Astrocyte (in vitro differentiated cells and primary cell): Measurements from ENCODE around the gene BRS3. TPM values are rescaled to one million over a fixed set of nuclear protein-coding genes. Genes with fewer than 3 reads are reported as not detected.

ENCODE experiments used
- DNase-seq: peaks from one replicate; pipeline ENCODE4 v3.0.0-alpha.2; 2010; ENCODE audit warnings: low read depth
- FAIRE-seq: peaks from 2 replicates; lab custom pipeline; 2011; peaks lifted over from hg19 to GRCh38; lab: Jason Lieb, UNC
- H2AFZ ChIP-seq: 2 replicates; pipeline ENCODE4 v1.6.0; 2012; ENCODE audit warnings: low read depth, low read length, inconsistent platforms
- H3K27ac ChIP-seq: 2 replicates; pipeline ENCODE4 v1.5.1; 2011; ENCODE audit warnings: low read depth, low read length, inconsistent platforms
- H3K27me3 ChIP-seq: 2 replicates; pipeline ENCODE4 v1.6.0; 2011; ENCODE audit warnings: low read length, inconsistent platforms; ENCODE audit not compliant: insufficient read depth
- H3K36me3 ChIP-seq: 2 replicates; pipeline ENCODE4 v1.5.1; 2011; ENCODE audit warnings: low read length, inconsistent platforms; ENCODE audit not compliant: insufficient read depth
- H3K4me1 ChIP-seq: 2 replicates; pipeline ENCODE4 v1.5.1; 2011; ENCODE audit warnings: low read length, inconsistent platforms; ENCODE audit not compliant: insufficient read depth
- H3K4me2 ChIP-seq: 2 replicates; pipeline ENCODE4 v1.6.0; 2012; ENCODE audit warnings: low read length, inconsistent platforms
- H3K4me3 ChIP-seq: 2 replicates; pipeline ENCODE4 v1.5.1; 2011; ENCODE audit warnings: low read depth, mild to moderate bottlenecking, low read length, inconsistent platforms; ENCODE audit not compliant: insufficient read depth
- H3K79me2 ChIP-seq: 2 replicates; pipeline ENCODE4 v1.6.0; 2012; ENCODE audit warnings: mild to moderate bottlenecking, low read length, inconsistent platforms; ENCODE audit not compliant: insufficient read depth
- H3K9ac ChIP-seq: 2 replicates; pipeline ENCODE4 v1.6.0; 2012; ENCODE audit warnings: mild to moderate bottlenecking, low read length, inconsistent platforms
- H3K9me3 ChIP-seq: 2 replicates; pipeline ENCODE4 v1.5.1; 2012; ENCODE audit warnings: low read depth, mild to moderate bottlenecking, low read length, inconsistent platforms; ENCODE audit not compliant: insufficient read depth
- H4K20me1 ChIP-seq: 2 replicates; pipeline ENCODE4 v1.6.0; 2012; ENCODE audit warnings: low read length, inconsistent platforms; ENCODE audit not compliant: insufficient read depth
- H3K27ac Mint-ChIP-seq: one replicate; pipeline ENCODE4 v1.8.0; 2021; ENCODE audit warnings: mild to moderate bottlenecking, mixed read lengths; ENCODE audit not compliant: unreplicated experiment
- H3K27me3 Mint-ChIP-seq: one replicate; pipeline ENCODE4 v1.8.0; 2021; ENCODE audit warnings: low read depth, mixed read lengths; ENCODE audit not compliant: unreplicated experiment
- H3K36me3 Mint-ChIP-seq: one replicate; pipeline ENCODE4 v1.8.0; 2021; ENCODE audit warnings: low read depth, mixed read lengths; ENCODE audit not compliant: unreplicated experiment
- H3K4me1 Mint-ChIP-seq: one replicate; pipeline ENCODE4 v1.8.0; 2021; ENCODE audit warnings: low read depth, mixed read lengths; ENCODE audit not compliant: unreplicated experiment
- H3K4me3 Mint-ChIP-seq: one replicate; pipeline ENCODE4 v1.8.0; 2021; ENCODE audit warnings: mild to moderate bottlenecking, moderate library complexity, mixed read lengths; ENCODE audit not compliant: unreplicated experiment
- H3K9me3 Mint-ChIP-seq: one replicate; pipeline ENCODE4 v1.8.0; 2021; ENCODE audit warnings: mild to moderate bottlenecking, mixed read lengths; ENCODE audit not compliant: unreplicated experiment
- EZH2 ChIP-seq: IDR thresholded peaks from 2 replicates; pipeline ENCODE4 v1.6.1; 2012; ENCODE audit warnings: mild to moderate bottlenecking, low read length, inconsistent platforms; ENCODE audit not compliant: insufficient read depth
- total RNA-seq: library from RNA; stranded (reverse); gene quantifications from 2 replicates; pipeline ENCODE4 v1.2.1, GENCODE V29; 2021
- TF ChIP-seq, protein P1 (sequence below): IDR thresholded peaks from 2 replicates; pipeline ENCODE4 v1.5.1; 2011; ENCODE audit warnings: low read depth, mild to moderate bottlenecking, inconsistent platforms, low read length, moderate library complexity; ENCODE audit not compliant: insufficient read depth

BRS3 gene
- total RNA-seq, 1 donor from 2014 or later, result not detected

DNA sequence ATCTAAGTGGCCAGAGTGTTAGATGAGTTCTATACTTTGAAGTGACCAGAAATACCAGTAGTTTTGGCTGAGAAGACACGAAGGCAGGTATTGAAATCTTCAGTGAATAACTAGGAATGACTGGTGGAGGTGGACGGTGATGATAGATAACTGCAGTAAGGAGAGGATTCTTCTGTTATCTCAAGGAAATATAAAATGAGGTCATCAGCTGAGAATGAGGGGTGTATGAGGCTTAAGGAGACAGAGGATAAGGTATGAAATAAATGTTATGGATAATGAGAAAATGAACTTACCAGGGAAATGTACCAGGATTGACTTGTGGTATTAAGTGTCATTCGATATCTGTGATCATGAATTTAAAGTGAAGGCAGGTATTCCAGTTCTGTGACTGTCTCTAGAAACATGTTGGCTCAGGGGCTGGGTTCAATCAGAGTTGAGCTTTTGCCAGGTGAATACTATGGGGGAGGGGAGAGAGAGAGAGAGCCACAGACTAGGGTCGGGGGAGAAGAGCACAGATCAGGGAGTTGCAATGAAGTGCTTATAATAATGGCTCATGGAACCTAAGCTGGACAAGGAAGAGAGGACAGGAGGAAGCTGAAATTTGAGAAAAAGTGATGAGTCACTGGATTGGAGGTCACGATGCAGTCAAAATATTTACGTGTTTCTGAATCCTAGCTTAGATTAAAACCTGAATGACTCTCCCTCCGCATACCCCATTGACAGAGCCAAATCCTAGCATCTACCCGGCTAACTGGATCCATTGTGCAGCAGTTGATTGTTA is 37.5 kb upstream of the BRS3 start:
- no peaks in the 10 kb centered on the region for H3K4me1 Mint-ChIP-seq
- Histone ChIP-seq H3K4me1 (no peaks in the 10 kb centered on the region), H2AFZ (no peak overlapping the region), H4K20me1 (no peaks in the 10 kb centered on the region), H3K79me2 (no peaks in the 10 kb centered on the region), H3K4me3 (no peak overlapping the region), H3K9me3 (no peaks in the 10 kb centered on the region), H3K4me2 (no peak overlapping the region), H3K9ac (no peak overlapping the region), H3K27ac (no peak overlapping the region), H3K27me3 (no peaks in the 10 kb centered on the region), H3K36me3 (no peaks in the 10 kb centered on the region)
- H3K36me3 Mint-ChIP-seq, result no peaks in the 10 kb centered on the region
- H3K4me3 Mint-ChIP-seq, result no peak overlapping the region
- no peaks in the 10 kb centered on the region for H3K27me3 Mint-ChIP-seq
- FAIRE-seq (peak; percentile 86), DNase-seq (no peak)
- H3K27ac Mint-ChIP-seq, result no peak overlapping the region
- TF ChIP-seq, protein P1, sequence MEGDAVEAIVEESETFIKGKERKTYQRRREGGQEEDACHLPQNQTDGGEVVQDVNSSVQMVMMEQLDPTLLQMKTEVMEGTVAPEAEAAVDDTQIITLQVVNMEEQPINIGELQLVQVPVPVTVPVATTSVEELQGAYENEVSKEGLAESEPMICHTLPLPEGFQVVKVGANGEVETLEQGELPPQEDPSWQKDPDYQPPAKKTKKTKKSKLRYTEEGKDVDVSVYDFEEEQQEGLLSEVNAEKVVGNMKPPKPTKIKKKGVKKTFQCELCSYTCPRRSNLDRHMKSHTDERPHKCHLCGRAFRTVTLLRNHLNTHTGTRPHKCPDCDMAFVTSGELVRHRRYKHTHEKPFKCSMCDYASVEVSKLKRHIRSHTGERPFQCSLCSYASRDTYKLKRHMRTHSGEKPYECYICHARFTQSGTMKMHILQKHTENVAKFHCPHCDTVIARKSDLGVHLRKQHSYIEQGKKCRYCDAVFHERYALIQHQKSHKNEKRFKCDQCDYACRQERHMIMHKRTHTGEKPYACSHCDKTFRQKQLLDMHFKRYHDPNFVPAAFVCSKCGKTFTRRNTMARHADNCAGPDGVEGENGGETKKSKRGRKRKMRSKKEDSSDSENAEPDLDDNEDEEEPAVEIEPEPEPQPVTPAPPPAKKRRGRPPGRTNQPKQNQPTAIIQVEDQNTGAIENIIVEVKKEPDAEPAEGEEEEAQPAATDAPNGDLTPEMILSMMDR, result no peak
- no peak for TF ChIP-seq EZH2
- H3K9me3 Mint-ChIP-seq, result no peaks in the 10 kb centered on the region

DNA sequence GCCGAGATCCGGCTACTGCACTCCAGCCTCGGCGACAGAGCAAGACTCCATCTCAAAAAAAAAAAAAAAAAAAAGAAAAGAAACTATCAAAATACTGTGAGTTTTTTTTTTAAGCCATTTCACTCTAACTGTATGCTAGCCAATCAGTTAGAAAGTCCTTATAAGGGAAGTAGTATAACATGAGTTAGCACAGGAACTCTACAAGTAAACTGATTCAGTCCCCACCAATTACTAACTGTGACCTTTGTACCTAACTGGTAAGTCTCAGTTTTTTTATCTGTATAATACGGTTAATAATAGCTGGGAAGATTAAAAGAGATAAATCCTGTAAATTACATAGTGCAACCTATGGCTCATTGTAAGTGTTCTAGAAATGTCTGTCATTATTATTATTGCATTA is 35.1 kb upstream of the BRS3 start:
- no peaks in the 10 kb centered on the region for H3K36me3 Mint-ChIP-seq
- Histone ChIP-seq H3K9ac (no peak overlapping the region), H3K4me2 (no peak overlapping the region), H3K9me3 (no peaks in the 10 kb centered on the region), H3K4me1 (no peaks in the 10 kb centered on the region), H3K27me3 (no peaks in the 10 kb centered on the region), H3K4me3 (no peak overlapping the region), H2AFZ (no peak overlapping the region), H3K27ac (no peak overlapping the region), H3K36me3 (no peaks in the 10 kb centered on the region), H4K20me1 (no peaks in the 10 kb centered on the region), H3K79me2 (no peaks in the 10 kb centered on the region)
- H3K27ac Mint-ChIP-seq, result no peak overlapping the region
- no peaks in the 10 kb centered on the region for H3K27me3 Mint-ChIP-seq
- no peak for TF ChIP-seq EZH2
- TF ChIP-seq, protein P1, result no peak
- FAIRE-seq (no peak), DNase-seq (no peak)
- no peaks in the 10 kb centered on the region for H3K9me3 Mint-ChIP-seq
- H3K4me1 Mint-ChIP-seq, result no peaks in the 10 kb centered on the region
- H3K4me3 Mint-ChIP-seq, result no peak overlapping the region

DNA sequence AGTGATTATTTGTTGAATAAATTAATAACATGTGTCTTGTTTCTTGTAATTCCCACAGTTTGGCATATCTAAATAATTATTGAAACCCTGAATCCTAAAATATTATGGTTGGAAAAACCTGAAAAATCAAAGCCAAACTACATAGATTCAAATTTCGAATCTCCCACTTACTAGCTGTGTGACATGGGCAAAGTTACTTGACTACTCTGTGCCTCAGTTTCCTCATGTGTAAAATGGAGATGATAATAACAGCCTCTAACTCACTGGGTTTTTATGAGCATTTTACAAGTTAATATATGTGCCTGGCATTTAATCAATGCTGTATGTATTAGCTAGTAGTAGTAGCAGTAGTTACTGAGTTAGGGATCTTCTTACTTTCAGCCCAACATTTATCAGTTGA is 34.6 kb upstream of the BRS3 start:
- Histone ChIP-seq H3K9ac (no peak overlapping the region), H3K4me3 (no peak overlapping the region), H3K79me2 (no peaks in the 10 kb centered on the region), H3K4me2 (no peak overlapping the region), H3K27ac (no peak overlapping the region), H4K20me1 (no peaks in the 10 kb centered on the region), H3K9me3 (no peaks in the 10 kb centered on the region), H2AFZ (no peak overlapping the region), H3K27me3 (no peaks in the 10 kb centered on the region), H3K4me1 (no peaks in the 10 kb centered on the region), H3K36me3 (no peaks in the 10 kb centered on the region)
- H3K27ac Mint-ChIP-seq, result no peak overlapping the region
- no peak for DNase-seq
- no peak overlapping the region for H3K4me3 Mint-ChIP-seq
- no peaks in the 10 kb centered on the region for H3K4me1 Mint-ChIP-seq
- peak; percentile 91 for FAIRE-seq
- no peaks in the 10 kb centered on the region for H3K9me3 Mint-ChIP-seq
- H3K36me3 Mint-ChIP-seq, result no peaks in the 10 kb centered on the region
- TF ChIP-seq EZH2, result no peak
- TF ChIP-seq, protein P1, result no peak
- H3K27me3 Mint-ChIP-seq, result no peaks in the 10 kb centered on the region
